Astrocyte of the spinal cord (primary cell): ENCODE results near the gene AKT3.

ENCODE experiments used
- DNase-seq: peaks from one replicate; pipeline ENCODE4 v3.0.0; 2011; ENCODE audit warnings: low read depth, low spot score
- H3K4me3 ChIP-seq: 2 replicates; pipeline ENCODE4 v1.5.1; 2011; ENCODE audit warnings: low read depth, mild to moderate bottlenecking, low read length, moderate library complexity
- in situ Hi-C: cut with HindIII; loops from 2 replicates; pipeline ENCODE4 v1.10.0; 2017; ENCODE audit warnings: low sequenced_read_pairs
- TF ChIP-seq, protein P1 (sequence below): IDR thresholded peaks from 2 replicates; pipeline ENCODE4 v1.5.1; 2012; ENCODE audit warnings: low read depth, mild to moderate bottlenecking, low read length, inconsistent platforms

Gene AKT3

GRCh38 chr1:243438815-243439214, 411.2 kb downstream of the AKT3 start:
- DNase-seq: no peak
- in situ Hi-C loops: no loop called here
- TF ChIP-seq, protein P1, sequence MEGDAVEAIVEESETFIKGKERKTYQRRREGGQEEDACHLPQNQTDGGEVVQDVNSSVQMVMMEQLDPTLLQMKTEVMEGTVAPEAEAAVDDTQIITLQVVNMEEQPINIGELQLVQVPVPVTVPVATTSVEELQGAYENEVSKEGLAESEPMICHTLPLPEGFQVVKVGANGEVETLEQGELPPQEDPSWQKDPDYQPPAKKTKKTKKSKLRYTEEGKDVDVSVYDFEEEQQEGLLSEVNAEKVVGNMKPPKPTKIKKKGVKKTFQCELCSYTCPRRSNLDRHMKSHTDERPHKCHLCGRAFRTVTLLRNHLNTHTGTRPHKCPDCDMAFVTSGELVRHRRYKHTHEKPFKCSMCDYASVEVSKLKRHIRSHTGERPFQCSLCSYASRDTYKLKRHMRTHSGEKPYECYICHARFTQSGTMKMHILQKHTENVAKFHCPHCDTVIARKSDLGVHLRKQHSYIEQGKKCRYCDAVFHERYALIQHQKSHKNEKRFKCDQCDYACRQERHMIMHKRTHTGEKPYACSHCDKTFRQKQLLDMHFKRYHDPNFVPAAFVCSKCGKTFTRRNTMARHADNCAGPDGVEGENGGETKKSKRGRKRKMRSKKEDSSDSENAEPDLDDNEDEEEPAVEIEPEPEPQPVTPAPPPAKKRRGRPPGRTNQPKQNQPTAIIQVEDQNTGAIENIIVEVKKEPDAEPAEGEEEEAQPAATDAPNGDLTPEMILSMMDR: no peak
- no peak overlapping the region for H3K4me3 ChIP-seq
